ENCODE results near the gene LINGO3.

LINGO3 gene

DNA sequence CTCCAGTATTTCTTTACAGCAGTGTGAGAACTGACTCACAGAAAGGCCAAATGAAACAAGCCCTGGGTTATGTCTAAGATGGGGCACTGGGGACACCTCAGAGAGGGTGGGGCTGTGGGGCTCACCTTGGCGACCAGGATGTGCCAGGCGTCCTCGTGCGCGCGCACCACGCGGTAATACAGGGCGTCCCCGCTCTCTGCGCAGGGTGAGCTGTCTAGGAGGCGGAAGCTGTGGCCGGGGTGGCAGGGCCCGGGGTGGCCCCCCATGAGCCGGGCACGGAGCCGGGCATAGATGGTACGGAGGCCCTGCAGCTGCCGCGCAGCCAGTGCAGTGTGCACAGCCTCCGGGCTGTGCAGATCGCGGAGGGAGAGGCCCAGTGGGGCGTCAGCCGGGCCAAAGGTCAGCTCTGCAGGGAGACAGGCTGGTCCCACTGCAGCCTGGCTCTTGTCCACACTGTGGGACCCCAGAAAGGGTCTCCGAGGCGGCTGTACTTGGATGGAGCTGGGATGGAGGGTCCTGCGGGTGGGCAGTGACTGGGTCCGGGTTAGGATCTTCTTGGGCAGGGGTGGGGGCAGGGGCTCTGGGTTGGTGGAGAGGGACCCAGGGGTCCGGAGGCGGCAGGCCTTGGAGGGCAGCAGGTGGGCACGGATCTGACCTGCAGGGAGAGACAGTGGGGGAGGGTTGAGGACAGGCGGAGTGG lies 29.3 kb downstream of the LINGO3 start:
- DNase-seq: no peak

DNA sequence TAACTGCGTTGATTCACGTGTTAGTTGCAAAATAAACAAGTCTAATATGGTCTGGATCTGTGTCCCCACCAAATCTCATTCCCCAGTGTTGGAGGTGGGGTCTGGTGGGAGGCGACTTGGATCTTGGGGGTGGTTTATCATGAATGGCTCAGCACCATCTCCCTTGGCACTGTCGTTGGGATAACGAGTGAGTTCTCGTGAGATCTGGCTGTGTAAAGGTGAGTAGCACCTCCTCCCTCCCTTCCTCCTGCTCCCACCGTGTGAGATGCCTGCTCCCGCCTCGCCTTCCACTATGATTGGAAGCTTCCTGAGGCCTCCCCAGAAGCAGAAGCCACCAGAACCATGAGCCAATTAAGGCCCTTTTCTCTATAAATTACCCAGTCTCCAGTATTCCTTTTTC lies 30.8 kb downstream of the LINGO3 start:
- no peak for DNase-seq

DNA sequence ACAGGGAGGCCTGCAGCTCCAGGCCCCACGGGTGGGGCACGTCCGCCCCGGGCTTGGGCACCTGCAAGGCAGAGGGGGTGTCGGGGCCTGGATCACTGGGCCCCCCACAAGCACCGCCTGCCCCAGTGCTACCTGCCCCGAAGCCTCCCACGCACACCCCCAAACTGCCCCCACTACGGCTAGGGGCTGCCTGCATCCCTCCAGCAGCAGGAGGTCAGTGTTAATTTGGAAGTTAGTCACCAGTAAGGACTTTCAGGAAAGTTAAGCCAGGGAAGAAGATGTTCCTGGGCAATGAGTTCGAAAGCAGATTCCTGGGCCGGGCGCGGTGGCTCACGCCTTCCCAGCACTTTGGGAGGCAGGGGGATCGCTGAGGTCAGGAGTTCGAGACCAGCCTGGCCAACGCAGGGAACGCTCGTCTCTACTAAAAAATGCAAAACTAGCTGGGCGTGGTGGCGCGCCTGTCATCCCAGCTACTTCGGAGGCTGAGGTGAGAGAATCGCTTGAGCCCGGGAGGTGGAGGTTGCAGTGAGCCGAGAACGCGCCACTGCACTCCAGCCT lies 31.4 kb downstream of the LINGO3 start:
- no peak for DNase-seq

DNA sequence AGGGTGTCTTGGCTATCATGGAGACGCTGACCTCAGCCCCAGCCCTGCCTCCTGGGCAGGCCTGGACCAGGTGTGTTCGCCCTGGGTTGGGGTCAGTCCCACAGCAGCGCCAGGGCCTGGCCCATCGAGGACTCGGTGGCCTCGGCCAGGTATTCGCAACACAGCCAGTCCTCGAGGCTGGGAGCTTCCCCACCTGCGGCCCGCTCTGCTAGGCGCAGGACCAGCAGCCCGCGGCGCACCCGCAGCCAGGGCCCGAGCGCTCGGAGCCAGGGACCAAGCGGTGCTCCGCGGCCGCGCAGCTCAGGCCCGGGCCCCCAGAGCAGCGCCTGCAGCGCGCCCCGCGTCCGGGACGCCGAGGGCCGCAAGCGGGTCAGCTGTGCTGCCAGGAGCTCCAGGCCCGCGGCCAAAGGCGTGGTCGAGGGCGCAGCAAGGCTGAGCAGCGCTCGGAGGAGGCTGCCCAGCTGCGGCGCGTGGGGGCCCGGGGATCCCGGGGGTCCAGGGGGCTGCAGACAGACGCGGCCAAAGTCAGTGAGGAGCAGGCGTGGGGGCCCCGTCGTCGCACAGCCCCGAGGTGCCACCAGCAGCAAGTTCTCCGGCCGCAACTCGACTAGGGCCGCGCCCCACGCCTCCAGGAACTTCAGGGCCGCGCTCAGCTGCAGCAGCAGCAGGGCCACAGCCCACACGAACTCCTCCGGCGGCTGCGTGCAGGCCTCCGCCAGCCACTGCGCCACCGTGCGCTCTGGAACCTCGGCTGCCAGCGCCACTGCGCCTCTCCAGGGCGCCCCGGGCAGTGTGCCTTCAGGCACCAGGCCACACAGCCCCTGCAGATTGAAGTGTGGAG lies 32.1 kb downstream of the LINGO3 start:
- DNase-seq: no peak

DNA sequence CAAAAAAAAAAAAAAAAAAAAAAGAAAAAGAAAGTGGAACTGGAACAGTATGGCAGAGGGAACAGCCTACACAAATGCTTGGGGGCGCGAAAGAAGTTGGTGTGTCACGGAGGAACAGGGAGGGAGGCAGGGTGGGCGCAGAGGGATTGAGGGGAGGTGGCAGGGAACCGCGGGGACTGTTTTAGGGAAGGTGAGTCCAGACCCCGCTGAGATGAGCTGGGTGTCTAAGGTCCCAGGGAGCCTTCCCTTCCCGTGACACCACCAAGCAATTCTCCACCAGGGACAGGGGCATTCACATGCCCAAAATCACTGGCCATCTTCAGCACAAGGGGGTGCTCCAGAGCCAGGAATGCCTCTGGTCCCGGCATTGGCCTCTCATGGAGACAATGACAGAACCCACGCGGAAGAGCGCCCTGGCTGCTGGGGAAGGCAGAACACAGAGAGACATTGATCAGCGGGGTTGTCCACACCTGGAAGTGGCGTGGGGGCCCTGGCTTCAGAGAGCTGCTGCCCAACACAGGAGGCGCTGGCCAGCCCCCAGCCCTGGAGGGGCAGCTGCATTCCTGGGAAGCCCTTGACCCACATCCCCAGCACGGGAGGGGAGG lies 32.9 kb downstream of the LINGO3 start:
- DNase-seq: no peak

DNA sequence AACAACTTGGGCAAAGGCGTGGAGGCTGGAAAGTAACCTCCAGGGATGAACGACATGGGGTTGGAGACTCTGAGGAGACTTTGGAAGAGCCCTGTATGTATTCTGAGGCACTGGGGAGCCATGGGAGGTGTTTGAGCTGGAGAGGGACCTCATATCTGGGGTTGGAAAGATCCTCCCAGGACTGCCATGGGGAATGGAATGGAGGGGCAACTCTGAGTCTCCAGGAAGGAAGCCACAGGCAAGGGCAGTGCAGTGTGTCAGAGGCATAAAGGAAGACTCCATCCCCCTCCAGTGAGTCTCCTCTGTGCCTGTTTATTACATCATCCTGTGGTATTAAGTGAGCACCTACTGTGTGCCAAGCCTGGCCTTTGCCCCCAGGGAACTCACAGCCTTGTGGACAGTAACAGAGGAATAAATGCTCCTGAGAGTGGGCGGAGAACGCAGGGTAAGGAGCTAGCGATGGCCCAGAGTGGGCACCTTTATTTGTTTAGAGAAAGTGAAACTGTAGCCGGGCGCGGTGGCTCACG lies 33.7 kb downstream of the LINGO3 start:
- no peak for DNase-seq

DNA sequence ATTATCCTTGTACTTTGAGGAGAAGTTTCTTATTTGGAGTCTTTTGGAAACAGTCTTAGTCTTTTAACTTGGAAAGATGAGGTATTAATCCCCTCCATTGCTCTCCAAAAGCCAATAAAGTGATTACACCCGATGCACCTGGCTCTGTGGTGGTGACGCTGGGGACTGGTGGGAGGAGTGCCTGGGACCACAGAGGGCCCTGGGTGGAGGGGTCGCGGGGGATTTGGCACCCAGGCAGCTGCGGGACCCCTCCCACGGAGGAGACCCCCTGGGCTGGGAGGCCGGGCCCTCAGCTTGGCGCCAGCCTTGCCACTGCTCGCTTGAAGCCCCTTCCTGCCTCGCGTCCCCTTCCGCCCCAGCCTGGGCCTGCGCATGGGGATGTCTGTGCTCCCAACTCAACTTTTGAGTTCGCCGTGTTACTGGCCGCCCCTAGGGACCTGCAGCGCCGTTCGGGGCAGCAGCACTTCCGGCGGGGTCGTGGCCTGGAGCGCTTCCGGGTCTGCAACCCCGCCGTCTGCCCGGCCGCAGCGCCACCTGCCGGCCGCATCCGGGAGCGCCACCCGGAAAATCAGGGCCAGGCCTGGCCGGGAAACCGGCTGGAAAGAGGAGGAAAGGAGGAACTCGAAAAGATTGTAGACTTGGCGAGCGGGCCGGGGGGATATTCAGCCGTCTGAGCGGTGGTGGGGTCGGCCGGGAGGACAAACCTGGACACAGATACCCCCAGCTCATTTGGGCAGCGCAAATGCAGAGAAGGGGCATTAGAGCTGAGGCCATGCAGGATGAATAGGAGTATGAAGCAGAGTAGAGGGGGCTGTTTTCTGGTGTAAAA lies 34.4 kb downstream of the LINGO3 start:
- DNase-seq: no peak

DNA sequence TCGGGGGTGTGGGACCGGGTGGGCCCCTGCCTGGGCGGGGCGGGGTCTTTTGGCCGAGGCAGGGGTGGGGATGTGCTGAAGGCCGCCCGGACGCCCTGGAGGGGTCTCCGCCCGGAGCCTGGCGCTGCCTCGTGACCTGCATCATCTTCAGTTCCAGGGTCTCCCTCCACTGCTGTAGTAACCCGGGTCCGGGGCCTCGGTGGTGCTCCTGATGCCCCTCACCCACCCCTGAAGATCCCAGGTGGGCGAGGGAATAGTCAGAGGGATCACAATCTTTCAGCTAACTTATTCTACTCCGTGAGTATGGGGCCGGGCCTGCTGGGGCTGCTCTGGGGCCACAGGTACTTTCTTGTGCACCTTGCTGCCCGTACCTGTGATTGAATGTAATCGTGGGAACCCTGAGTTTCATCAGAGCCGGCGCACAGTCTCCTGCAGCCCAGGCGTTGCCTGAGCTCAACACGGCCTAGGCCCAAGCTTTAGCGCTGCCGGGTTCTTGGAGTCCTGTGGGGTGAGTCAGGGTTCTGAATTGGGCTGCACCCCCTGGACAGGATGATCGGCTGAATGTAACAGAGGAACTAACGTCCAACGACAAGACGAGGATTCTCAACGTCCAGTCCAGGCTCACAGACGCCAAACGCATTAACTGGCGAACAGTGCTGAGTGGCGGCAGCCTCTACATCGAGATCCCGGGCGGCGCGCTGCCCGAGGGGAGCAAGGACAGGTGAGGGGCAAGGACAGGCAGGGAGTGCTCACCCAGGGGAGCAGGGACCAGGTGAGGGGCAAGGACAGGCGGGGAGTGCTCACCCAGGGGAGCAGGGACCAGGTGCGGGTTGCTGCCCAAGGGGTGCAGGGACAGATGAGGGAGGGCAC lies 36.5 kb downstream of the LINGO3 start:
- no peak for DNase-seq

DNA sequence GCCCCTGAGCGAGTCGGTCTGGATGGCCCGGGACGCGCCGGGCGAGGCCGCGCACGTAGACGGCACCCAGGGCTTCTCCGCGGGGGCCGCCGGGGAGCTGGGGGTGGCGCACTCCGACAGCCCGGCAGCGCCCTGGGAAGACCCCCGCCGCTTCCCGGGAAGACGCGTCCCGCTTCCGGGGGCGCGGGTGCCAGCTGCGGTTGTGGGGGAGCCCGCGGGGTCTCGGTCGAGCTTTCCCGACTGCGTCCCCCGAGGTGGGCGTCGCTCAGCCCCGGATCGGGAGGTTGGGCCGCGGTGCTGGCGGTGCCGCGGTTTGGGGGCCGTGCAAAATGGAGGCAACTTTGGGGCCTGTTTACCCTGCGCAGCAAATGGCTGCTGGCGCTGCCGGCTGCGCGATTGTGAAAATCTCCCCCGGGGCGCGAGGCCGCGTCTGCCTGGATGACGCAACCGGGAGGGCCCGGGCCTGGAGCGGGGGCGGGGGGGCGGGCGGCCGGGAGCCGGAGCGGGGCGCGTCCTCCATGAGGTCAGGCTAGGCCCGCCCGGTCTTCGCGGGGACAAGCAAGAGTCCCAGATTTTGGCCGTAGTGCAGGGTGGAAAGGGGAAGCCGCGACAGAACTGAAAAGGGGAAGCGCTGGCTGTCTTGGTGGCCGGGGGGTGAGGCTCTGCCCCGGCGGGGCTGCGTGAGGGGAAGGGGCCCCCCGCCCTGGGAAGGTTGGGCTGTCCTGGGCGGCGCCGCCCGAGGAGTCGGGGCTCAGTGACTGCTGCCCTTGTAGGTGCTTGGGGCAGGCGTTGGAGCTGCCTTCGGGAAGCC lies 37.3 kb downstream of the LINGO3 start:
- no peak for DNase-seq

DNA sequence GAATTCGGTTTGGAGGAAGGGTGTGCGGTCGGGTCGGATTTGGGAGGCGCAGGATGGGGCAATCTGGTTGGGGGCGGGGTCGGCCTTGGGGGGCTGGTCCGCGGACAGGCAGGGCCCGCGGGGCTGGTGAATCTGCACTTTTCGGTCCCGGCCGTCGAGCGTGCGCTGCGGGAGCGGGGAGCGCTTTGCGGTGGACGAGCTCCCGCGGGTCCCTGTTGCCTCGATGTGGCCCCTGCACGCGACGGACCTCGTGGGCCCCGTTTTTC lies 37.9 kb downstream of the LINGO3 start:
- DNase-seq: no peak

DNA sequence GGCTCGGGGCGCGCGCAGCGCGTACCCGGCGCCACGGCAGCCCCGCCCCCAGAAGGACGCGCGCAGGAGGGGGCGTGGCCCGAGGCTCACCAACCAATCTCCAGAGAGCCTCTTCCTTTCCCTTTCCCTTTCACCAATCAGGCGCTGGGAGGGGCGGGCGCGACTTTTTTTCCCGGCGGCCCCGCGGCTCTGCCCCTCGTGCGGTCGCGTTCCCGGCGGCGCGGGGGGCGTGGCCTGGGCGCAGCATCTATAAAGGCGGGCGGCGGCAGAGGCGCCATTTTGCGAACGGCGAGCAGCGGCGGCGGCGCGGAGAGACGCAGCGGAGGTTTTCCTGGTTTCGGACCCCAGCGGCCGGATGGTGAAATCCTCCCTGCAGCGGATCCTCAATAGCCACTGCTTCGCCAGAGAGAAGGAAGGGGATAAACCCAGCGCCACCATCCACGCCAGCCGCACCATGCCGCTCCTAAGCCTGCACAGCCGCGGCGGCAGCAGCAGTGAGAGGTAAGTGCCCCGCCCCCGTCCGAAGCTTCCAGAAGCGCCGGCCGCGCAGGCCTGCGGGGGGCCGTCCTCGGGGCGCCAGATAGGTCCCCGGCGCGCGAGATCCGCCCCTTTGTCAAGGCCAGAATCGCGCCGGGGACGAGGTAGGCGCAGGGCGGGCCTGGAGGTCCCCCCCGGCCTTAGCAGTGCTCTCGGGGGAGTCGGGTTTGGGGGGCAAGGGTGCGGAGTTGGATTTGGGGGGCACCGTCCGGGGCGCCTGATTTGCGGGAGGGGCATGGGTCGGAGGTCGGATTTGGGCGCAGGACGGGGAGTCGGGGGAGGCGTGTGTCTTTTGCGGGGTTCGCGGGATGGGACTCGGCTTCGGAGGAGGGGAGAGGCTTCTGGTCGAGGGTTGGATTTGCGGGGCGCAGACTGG lies 38.5 kb downstream of the LINGO3 start:
- peak; percentile 74 for DNase-seq

DNA sequence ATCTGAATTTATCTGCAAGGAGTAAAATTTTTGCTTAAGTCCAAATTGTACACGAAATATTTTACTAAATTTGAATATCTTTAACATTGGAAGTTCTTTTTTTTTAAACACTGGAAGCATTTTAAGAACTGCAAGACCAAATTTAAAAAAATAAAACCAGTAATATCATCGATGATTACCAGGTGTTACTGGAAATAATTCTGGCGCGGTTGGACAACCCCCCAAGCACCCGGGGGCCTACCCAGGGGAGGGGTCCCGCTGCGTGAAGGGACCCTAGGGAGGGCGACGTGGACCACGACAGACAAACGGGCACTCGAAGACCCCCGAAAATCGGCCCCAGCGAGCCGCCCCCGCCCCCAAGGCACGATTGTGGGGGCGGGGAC lies 39.1 kb downstream of the LINGO3 start:
- no peak for DNase-seq

DNA sequence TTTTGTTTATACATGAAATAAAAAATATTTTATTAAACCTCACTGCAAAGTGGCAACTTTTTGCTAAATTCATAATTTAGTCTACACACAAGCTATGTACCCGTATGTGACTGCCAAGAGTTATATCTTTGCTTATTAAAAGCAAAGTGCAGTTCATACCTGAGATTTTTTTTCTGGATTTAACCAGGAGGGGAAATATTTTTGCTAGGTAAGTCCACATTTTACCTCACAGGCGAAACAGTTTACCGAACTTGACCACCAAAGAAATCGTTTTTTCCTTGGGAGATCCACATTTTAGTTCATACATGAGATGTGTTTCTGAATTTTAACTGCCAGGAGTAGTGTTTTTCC lies 39.5 kb downstream of the LINGO3 start:
- no peak for DNase-seq

DNA sequence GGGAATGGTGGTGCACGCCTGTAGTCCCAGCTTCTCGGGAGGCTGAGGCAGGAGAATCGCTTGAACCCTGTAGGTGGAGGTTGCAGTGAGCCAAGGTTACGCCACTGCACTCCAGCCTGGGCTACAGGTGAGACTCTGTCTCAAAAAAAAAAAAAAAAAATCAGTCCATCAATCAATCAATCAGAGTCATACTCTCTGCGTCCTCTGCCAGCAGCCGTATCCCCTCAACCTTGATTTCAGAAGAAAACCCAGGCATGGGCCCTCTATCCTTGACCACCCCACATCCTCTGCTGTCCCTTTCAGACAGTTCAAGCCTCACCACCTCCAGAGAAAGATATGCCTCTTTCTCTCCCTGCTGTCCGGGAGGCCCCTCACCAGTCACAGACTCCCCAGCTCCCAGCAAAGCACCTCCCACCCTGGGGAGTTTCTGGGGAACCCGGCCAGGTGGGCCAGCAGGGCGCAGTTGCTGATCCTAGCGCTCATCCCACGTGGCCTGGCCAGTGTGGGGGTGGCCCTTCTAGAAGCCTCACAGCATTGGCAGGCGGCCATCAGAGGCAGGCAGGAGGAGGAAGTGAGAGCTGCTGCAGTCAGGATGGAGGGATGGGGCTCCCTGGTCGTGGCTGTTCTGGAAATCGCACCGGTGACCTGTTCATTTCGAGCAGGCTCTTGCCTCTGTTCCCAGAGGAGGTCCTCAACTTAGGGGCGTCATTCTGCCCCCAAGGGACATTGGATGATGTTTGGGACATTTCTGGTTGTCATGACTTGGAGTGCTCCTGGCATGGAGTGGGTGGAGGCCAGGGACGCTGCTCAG lies 41.6 kb downstream of the LINGO3 start:
- no peak for DNase-seq

DNA sequence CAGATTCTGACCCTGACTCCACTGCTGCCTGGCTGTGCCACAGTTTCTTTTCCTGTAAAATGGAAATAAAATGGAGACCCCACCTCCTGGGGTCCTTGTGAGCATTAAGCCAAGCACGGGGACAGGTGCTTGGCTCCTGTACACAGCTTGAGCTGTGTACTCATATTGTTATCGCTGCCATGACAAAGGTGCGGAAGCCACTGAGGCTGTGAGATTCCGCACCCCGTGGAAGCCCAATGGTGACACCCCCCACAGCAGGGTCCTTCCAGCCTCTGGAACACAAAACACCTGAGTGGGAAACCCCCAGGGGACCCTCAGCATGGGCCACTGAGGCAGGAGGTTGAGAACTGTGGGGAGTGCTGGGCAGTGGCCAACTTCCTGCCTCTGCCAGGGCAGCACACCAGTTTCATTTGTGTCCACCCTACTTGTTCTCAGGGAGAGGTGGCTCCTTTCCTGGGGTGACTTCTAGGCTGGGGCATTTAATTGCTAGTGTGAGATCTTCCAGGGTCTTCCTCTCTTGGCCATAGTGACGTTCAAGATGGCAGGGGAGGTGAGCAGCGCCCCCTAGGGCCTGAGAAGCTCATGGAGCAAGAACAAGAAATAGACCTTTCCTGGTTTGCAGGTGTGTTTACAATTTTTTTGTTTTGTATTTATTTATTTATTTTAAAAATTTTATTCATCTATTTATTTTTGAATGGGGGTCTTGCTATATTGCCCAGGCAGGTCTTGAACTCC lies 46.3 kb downstream of the LINGO3 start:
- DNase-seq: no peak

DNA sequence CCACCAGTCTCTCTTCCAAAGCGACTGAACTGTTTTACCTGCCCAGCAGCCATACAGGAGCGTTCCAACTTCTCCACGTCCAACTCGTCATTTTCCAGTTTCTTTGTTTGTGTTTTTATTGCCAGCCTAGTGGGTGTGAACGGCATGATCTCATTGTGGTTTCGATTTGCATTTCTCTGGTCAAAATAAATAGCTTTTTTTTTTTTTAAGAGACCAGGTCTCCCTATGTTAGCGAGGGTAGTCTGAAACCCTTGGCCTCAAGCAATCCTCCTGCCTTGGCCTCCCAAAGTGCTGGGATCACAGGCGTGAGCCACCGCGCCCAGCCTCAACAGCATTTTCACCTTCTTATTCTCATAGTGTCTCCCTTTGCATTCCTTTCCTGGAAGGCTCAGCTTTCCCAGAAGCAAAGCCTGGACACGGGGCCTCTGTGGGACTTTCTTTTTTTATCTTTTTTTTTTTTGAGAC lies 47.6 kb downstream of the LINGO3 start:
- DNase-seq: no peak

DNA sequence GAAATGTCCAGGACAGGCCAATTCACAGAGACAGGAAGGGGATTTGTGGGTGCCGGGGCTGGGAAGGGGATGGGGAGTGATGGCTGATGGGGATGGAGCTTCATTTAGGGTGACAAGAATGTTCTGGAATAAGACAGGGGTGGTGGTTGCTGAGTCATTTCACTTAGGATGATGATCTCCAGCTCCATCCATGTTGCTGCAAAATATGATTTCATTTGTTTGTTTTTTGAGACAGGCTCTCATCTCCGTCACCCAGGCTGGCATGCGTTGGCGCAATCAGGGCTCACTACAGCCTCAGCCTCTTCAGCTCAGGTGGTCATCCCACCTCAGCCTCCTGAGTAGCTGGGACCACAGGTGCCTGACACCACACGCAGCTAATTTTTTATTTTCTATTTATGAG lies 48.6 kb downstream of the LINGO3 start:
- no peak for DNase-seq
